Cardiac fibroblast (primary cell): ENCODE measurements around the gene COLEC12.
A peak's percentile ranks its signal among the peaks of the same experiment; 100 is the strongest.

Experiments used
- DNase-seq, 2 donors: peaks; one replicate each; pipeline versions ENCODE4 v3.0.0 to v3.0.0-alpha.2; 2010; ENCODE audit warnings: low read depth in 2 of 2
- H3K4me3 ChIP-seq, 2 donors: replicated peaks in 1 of 2; 1 replicate in 1 of 2; 2 replicates in 1 of 2; pipeline ENCODE4 v1.5.1; 2011; ENCODE audit warnings: low read depth in 2 of 2, low read length in 2 of 2, mild to moderate bottlenecking in 2 of 2, moderate library complexity in 1 of 2
- CTCF ChIP-seq: IDR thresholded peaks from one replicate; pipeline ENCODE4 v1.5.1; 2011; ENCODE audit warnings: low read depth, mild to moderate bottlenecking, low read length, inconsistent platforms

The COLEC12 gene

DNA sequence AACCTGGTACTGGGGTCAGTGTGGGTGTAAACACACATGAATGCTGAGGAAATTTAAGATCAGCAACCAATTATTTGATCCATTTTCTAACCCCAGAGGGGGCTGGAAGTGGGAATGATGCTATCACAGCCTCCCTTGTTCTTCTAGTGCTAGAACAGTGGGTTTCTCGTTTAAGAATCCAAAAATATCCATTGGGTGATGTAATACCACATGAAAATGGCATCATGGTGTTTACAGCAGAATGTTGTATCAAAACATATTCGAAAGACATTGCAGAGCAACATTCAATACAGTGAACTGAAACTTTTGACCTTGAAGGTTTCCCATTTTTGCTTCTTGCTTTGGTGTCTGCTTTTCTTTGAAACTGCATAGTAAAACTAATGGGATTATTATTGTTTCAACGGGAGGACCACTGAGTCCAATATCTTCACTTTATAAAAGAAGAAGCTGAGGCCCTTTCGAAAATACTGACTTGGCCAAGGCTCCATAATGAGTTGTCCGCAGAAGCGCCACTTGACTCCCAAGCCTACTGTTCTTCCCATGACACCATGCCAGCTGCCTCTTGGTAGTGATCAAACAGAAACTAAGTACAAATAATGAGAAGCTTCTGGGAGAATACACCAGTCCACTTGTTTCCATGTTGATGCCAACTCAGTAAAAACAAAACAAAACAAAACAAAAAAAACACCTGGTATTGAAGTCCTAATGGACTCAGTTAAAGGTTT is 106.1 kb downstream of the COLEC12 start:
- no peak overlapping the region for H3K4me3 ChIP-seq
- no peak for DNase-seq

GRCh38 chr18:393574-393957 is 106.9 kb downstream of the COLEC12 start:
- TF ChIP-seq CTCF = no peak
- no peak for DNase-seq

More for the DNA sequence above, 106.1 kb downstream of the COLEC12 start:
- no peak for TF ChIP-seq CTCF

GRCh38 chr18:392928-393573 is 107.5 kb downstream of the COLEC12 start:
- H3K4me3 ChIP-seq = no peak overlapping the region
- DNase-seq = peak; percentile 28 to 63
- no peak for TF ChIP-seq CTCF

More at GRCh38 chr18:393574-393957, 106.9 kb downstream of the COLEC12 start:
- no peak overlapping the region for H3K4me3 ChIP-seq

- H3K4me3 ChIP-seq = no peak overlapping the region
- no peak for DNase-seq
- TF ChIP-seq CTCF = no peak
Measured at GRCh38 chr18:390741-391478, 109.6 kb downstream of the COLEC12 start.

- no peak for TF ChIP-seq CTCF
- DNase-seq = peak in 1 of 2 donors; percentile 49
- H3K4me3 ChIP-seq = no peak overlapping the region
Measured at GRCh38 chr18:389658-390357, 110.7 kb downstream of the COLEC12 start.

GRCh38 chr18:388200-388599 is 112.3 kb downstream of the COLEC12 start:
- H3K4me3 ChIP-seq = no peak overlapping the region
- DNase-seq = no peak
- no peak for TF ChIP-seq CTCF
